ACHN (cell line): ENCODE measurements around the gene GPC6.

Experiments used
- DNase-seq: peaks from one replicate; pipeline ENCODE4 v3.0.0-alpha.2; 2015
- in situ Hi-C: cut with HindIII; loops from 2 replicates; pipeline ENCODE4 v1.10.0; 2017; ENCODE audit warnings: low sequenced_read_pairs, low pct_ligation_motif_present, low pct_unique_long_range_greater_than_20kb

The GPC6 gene

DNA sequence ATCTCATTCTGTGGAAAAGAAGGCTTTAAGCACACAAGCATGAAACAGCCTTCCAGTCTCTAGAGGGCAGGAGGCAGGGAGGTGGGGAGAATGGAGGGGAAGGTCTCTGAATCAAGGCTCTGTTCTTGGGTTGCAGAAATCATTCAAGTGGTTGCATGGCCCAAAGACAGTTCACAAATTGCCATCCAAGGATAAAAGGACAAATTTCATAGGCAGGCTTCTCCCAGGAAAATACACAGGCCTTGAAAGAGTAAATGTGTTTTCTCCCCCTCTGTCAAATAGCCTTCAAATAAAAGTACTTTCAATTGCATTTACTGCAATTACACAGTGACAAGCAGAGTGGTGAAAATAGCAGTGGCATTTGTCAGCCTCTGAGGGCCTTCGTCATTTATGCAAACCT is 802.0 kb downstream of the GPC6 start:
- in situ Hi-C loops: no loop called here
- no peak for DNase-seq

DNA sequence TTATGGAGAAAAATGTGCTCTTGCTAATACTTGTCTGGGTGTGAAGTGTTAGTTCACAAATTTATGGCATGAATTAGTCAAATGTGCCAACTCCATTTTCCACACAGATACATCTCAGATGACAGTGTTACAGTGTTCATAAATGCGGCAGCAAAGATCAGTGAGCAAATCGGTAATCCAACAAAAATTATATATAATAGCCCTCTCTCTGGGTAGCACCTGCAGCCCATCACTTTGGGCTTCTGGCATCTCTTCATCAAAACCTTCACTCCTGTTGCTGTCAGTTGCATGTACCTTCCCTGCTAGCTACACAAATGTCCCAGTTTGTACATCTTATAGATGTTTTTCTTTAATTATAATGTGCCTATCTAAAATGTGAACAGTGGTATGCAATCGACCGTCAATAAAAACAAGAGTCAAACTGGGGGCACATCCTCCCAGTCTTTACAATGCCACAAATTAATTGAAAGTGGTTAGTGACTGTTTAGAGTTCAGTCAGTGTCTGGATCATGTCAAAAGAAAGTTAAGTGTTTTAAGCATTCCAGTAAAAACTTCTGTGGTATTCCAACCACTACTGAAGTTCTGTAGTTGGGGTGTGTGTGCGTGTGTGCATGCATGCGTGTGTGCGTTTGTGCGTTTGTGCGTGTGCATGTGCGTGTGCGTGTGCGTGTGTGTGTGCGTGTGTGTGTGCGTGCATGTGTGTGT is 804.0 kb downstream of the GPC6 start:
- no peak for DNase-seq
- in situ Hi-C loops: no loop called here

DNA sequence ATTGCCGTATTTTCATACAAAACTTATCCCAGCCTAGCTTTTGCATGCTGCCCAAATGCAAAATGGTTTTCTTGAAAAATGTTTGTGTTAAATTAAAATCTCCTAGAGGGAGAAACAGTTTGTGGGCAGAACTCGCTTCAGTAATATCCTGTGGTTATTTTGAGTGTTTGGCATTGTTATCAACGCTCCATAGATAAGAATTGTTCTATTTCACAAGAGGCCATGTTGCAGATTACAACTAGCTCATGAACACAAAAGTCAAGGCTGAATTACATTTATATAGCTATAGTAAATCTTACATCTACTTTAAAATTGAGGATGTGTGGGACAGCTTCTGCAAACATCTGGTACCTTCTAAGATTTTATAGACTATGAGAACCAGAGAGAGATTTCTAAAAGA is 805.0 kb downstream of the GPC6 start:
- no peak for DNase-seq
- in situ Hi-C loops: no loop called here

DNA sequence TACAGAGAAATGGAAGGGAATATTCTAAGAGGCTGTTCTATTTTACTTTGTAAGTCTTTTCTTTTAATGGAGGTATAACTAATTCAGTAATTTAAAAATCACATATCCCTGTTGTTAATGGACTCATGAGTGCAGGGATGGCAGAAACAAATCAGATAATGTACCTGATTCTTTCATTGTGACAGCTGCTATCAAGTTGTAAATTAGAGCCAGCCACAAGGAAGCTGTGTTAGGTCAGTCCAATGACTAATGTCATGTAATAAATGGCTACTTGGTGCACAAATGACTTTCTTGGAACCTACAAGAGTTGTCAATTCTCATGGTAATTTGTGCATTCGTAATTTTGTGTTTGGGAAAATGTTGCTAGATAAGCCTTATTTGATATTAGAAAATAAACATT is 806.5 kb downstream of the GPC6 start:
- in situ Hi-C loops: no loop called here
- no peak for DNase-seq

DNA sequence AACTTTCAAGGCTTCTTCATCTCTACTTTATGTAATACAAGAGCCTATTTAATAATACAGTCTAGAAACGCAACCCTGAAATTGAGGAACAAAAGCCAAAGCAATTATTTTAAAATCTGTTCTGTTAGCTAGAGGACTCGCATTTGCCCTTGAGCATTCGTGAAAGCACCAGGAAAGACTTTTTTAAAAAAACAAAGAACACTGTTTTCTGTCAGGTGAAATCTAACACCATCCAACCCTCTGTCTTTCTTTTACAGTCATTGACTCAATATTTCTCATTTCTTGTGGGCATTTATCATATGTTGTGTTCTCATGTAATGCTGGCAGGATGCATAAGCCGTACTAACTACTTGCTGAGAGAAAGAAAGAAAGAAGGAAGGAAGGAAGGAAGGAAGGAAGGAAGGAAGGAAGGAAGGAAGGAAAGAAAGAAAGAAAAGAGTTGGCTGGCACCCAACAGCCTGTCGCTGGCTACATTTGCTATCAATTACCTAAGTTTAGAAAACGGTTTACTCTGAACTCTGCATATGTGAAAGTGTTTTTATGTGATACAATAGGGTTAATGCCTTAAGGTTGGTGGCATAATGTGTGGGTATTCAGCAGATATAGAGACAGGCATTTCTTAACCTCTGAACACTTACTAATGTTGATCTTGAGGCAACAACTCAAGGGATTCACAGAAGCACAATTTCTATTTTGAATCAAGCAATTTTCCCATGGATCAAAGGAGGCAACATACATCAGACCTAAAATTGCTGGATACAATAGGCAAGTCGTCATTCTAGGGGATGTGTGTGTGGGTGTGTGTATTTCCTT is 807.4 kb downstream of the GPC6 start:
- in situ Hi-C loops: no loop called here
- DNase-seq: no peak

DNA sequence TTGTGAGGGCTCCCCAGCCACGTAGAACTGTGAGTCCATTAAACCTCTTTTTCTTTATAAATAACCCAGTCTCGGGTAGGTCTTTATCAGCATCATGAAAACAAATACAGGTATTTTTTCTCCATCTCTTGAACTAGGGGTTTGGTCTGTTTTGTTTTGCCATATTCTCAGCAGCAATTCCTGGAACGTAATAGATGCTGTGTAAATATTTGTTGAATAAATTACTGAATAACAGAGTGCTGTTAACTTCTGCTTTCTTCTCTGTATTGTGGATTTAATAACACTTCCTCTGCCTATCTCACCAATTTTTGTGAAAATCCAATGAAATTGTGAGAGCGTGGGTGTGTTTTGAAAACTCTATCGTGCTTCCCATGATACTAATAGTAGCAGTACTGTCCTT is 823.4 kb downstream of the GPC6 start:
- no peak for DNase-seq
- in situ Hi-C loops: no loop called here

DNA sequence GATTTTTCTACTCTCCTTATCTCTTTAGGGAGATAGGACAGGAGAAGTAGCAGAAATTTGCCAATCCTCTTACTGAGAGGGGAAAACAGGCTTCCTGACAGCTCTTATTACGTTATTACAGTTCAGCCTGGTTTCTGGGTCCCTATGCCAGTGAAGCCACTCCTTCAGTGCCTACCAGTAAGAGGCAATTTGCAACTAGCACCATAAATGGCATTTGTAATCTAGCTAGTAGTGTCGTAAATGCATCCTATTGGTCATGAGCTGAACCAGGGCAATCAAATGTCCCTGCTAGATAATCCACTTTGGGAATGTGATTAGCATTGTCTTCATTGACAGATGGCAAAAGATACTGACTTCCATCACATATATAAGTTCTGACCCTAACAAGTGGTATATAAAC is 824.1 kb downstream of the GPC6 start:
- no peak for DNase-seq
- in situ Hi-C loops: no loop called here

DNA sequence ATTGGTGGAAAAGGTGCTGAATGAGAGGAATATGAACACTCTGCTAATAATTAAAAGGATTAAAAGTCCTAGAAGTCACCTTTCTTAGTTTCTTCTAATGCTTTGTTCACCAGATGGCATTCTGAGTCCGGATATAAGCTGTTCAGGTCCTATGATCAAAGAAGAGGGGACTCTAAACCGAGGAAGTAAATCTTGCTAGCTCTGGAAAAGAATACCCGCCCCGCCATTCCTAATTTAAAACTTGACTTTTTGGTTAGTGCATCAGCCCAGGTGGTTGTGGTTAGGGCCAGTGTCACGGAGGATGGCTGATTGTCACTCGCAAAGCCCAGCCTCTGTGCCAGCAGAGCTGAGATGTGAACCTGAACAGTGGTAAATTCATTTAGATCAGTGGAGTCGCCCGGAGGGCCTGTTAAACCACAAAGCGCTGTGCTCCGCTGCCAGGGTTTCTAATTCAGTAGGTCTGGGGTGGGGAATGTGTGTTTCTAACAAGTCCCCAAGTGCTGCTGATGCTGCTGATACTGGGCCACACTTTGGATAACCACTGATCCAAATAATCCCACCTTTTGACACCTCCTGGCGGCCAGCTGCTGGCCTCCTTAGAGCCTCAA is 827.5 kb downstream of the GPC6 start:
- DNase-seq: no peak
- in situ Hi-C loops: no loop called here

DNA sequence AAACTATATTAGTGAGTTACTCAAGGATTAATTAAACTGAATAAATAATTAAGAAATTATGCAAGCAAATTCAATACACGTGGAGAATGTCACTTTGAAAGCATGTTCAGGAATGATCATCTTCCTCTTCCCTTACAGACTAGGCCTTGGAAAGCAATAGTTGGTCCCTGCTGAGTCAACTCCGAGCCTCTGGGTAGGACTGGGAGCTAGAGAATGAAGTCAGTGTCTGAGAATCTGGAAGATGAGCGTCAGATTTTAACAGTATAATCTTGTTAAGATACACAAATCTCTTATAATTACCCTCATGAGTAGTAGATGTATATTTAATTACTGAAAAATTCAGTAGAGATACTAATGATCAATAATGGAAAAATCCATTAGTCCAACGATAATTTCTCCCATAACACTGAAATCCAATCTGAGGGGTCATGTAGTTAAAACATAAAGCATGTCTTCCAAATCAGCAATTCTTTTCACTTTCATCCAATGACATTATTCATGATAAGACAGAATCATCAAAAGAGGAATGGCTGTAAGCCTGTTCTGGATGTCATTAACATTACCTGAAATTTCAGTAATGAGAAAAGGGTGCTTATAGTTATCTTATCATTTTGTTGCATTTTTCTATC is 829.9 kb downstream of the GPC6 start:
- in situ Hi-C loops: no loop called here
- no peak for DNase-seq

DNA sequence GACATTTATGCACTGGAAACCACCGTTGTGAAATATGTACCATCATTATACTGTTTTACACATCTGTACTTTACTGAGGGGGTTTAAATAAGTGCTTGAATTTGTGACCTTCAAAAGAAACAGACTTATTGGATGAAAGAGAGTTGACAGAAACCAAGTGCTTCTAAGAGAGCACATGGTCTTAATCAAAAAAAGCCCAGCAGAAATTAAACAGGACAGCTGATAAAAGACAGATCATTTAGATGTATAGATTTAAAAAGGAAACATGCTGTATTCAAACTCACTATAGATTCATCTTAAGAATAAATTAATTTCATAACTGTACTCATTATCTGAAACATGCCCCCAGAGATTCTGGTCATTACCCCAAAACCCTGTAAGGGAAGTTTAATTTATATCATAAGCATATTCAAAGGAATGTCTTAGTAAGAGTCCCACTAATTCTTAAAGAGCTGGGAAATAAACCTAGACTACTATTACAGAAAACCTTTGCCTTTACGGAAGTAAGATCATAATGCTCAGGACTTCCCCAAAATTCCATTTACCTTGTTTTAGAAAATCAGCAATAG is 831.1 kb downstream of the GPC6 start:
- in situ Hi-C loops: no loop called here
- DNase-seq: no peak

DNA sequence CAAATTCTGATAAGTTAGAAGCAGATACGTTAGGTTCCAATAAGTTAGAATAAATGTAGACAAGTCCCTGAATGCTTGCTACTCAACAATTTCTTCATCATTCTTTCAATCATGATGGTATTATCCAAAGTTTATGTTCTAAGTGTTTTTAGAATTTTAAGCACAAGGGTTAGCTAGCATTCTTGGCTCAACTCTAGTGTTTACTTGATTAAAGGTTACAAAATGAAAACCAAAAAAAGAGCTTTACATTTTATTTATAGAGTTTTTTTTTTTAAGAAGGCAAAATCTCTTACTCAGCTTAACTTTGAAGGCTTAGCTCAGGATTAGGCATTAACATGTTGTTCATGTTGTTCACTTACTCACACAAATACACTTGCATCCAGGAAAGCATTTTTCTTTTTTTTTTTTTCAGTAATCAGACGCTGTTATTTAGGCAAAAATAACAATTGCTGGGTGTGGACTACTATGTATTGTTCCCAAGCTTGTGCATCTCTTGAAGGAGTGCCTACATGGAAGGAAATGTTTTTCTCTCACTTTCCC is 832.3 kb downstream of the GPC6 start:
- no peak for DNase-seq
- in situ Hi-C loops: no loop called here

DNA sequence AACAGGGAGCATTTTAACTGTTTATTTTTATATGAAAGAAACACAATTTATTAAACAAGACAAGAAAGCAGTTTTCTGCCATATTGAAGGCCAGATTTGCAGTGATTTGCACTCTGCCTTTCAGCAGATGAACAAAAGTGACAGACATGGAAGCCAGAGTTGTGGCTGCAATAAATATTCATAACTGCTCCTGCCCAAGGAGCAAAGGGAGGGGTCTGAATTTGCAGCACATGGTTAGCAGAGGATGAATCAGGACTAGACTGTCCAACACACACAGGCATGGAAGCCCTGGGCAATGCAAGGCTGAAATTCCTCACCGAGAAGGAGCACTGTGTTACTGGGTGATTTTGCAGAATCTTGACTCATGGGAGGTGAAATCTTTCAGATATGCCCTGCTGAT is 834.7 kb downstream of the GPC6 start:
- DNase-seq: no peak
- in situ Hi-C loops: no loop called here

DNA sequence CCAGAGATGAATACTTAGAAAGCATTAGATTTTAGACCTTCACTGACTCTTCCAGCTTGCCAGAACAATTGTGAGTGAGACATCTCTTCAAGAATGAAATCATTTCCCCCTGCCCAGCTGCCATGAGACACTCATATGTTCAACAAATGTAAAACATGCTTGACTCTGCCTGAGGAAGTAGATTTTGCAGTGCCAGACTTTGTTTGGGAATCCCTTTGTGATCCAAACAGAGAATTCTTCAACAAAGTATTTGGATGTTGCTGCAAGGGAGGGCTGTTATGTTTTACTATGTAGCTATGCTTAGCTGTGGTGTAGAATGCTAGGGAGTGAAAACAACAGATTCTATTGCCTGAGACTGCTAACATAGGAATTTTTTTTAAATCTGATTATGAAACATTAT is 836.5 kb downstream of the GPC6 start:
- DNase-seq: no peak
- in situ Hi-C loops: no loop called here

DNA sequence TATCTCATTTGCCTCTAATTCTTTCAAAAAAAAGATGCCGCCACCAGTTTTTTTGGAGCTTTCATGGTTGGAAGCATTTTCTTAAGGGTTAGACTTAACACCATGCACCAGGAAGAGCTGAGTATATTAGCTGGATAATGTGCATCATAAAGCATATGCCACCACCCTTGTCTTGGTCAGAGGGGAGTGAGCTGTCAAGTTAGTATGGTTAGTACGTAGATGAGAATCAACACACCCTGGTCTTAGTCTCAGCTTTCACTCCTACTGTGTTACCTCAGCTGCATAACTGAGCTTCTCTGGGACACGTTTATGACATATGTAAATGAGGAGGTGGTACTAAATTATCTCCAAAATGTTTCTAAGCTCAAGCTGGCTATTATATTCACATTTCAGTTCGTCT is 837.2 kb downstream of the GPC6 start:
- DNase-seq: no peak
- in situ Hi-C loops: no loop called here

DNA sequence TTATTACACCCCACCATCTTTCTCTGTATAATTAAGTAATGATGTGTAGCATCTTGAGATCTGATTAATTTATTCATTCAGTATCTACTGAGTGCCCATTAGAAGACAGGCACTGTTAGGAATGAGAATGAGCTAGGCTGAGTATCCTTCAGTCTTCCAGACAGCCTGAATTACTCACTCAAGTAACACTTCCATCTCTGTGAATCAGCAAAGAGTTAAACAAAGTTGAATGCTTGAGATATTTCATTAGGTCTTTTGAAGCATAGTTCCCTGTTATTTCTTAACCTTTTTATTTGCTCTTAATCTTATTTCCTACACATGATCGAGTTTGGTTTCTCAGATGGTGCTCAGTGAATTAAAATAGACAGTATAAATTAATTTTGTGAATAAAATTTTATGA is 839.1 kb downstream of the GPC6 start:
- in situ Hi-C loops: no loop called here
- DNase-seq: no peak

DNA sequence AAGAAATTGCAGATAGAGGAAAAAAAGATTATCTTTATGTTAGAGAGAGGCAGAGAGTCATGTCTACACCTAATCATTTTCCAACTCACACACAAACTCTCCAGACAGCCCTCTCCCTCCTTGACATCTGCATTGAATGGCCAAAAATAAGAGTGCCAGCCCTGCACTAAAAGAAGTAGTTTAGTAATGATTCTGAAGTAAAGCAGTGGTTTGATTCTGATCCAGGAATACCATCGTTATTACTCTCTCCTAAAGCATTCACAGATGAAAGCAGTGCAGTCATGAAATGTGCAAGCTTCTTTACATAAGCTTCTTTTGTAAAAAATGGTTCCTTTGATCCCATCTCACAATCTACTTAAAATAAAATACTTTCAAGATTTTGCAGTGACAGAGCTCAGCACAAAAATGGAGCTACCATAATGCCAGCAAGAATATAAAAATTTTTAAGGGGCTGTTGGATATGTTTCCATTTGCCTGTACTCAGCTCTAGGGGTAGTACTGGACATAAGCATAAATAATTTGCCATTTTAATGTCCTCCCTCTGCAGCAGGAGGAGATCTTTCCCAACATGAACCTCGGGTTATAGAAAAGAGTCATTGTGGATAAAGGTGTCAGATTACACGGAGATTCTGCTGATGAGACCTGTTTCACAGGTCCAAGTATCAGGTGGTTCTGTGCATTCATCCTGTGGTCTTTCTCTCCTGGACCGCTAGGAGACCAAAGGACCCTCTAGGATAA is 846.6 kb downstream of the GPC6 start:
- in situ Hi-C loops: no loop called here
- DNase-seq: peak; percentile 17

DNA sequence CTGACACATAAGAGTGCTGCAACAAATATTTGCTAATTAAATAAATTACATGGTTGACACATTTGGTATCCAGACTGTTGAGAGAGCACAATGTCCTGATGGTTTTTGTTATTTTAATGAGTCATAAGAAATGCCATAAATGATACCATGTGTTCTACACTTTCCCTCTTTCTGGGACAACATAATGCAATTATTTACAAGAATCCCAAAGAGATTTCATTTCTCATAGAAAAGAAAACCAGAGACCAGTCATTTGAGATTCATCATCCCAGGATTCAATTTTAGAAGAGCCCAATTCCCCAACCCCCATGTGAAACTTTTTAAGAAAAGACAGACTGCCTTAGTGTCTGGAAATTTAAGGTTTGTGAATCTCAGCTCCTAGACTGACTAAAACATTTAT is 853.3 kb downstream of the GPC6 start:
- in situ Hi-C loops: no loop called here
- DNase-seq: no peak

DNA sequence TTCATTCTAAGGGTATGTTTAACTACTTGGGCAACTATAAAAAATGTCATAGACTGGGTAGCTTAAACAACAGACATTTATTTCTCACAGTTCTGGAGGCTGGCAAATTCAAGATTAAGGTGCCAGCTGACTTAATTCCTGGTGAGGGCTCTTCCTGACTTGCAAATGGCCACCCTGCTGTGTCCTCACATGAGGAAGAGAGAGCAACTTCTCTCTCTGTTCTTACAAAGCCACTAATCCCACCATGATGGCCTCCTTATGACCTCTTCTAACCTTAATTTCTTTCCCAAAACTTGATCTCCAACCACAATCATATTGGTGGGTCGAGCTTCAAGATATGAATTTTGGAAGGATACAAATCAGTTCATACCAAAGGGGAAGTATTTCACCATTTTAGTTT is 853.9 kb downstream of the GPC6 start:
- in situ Hi-C loops: no loop called here
- no peak for DNase-seq
